ENCODE data around the gene SH3GL1.

- TF ChIP-seq POLR2A (IDR thresholded peaks at IDR 0.05) (no peak), CTCF (IDR thresholded peaks at IDR 0.05) (no peak)
These were observed 70.5 kb downstream of the SH3GL1 start for GRCh38 chr19:4329858-4330257.

All from uterus (tissue), 2 donors.